Endothelial cell of umbilical vein (primary cell): ENCODE data around the gene COG4. TPM values are rescaled to one million over a fixed set of nuclear protein-coding genes. Genes with fewer than 3 reads are reported as not detected.

Experiments used
- BruUV-seq: library from RNA; stranded (reverse); fragments of 400-500 nt; replicated peaks from 2 replicates; lab custom pipeline; 2021; lab: Mats Ljungman, UMichigan
- CTCF ChIA-PET: fragments of 300-600, 350-600 bp; sonication (Branson Sonifier 250); formaldehyde crosslinking; loops from one replicate; lab custom pipeline; 2021; ENCODE audit warnings: antibody characterized with exemption, inconsistent platforms; lab: Charles Lee
- POLR2A ChIA-PET: fragments of 300-600, 350-600 bp; sonication (Branson Sonifier 250); formaldehyde crosslinking; loops from one replicate; lab custom pipeline; 2021; ENCODE audit warnings: antibody characterized with exemption, inconsistent platforms; lab: Charles Lee
- DNase-seq: peaks from one replicate; pipeline ENCODE4 v3.0.0-alpha.2; 2011; ENCODE audit warnings: low read depth, low spot score
- FAIRE-seq: peaks from 2 replicates; lab custom pipeline; 2011; peaks lifted over from hg19 to GRCh38; lab: Jason Lieb, UNC
- H2AFZ ChIP-seq: 2 replicates; pipeline ENCODE4 v1.6.0; 2012; ENCODE audit warnings: low read depth, low read length, control low read depth, inconsistent platforms
- H3K27ac ChIP-seq: 2 replicates; pipeline ENCODE4 v1.5.1; 2011; ENCODE audit warnings: low read depth, mild to moderate bottlenecking, control low read depth, low read length, moderate library complexity; ENCODE audit not compliant: insufficient read depth
- H3K27me3 ChIP-seq, 2 experiments: 2 replicates each; pipeline versions ENCODE4 v1.6.0 to v1.6.1; 2011; ENCODE audit warnings: low read length in 2 of 2, mixed read lengths in 1 of 2; ENCODE audit not compliant: control insufficient read depth in 2 of 2, insufficient read depth in 2 of 2
- H3K36me3 ChIP-seq, 2 experiments: 2 replicates in 1 of 2; 3 replicates in 1 of 2; pipeline ENCODE4 v1.5.1; 2011; ENCODE audit warnings: low read length in 2 of 2, mild to moderate bottlenecking in 1 of 2, moderate library complexity in 1 of 2; ENCODE audit not compliant: control insufficient read depth in 2 of 2, insufficient read depth in 2 of 2; ENCODE audit errors: extremely low read depth in 1 of 2
- H3K4me1 ChIP-seq: 3 replicates; pipeline ENCODE4 v1.5.1; 2011; ENCODE audit warnings: mild to moderate bottlenecking, low read length; ENCODE audit not compliant: control insufficient read depth, insufficient read depth; ENCODE audit errors: extremely low read depth
- H3K4me2 ChIP-seq: 2 replicates; pipeline ENCODE4 v1.6.1; 2011; ENCODE audit warnings: low read length, control low read depth, mixed read lengths; ENCODE audit not compliant: insufficient read depth
- H3K4me3 ChIP-seq, 3 experiments: fragments of 200-600 bp in 1 of 3; sonication (generic), shearing (Covaris generic) in 1 of 3; replicated peaks in 1 of 3; 2 replicates each; pipeline ENCODE4 v1.5.1; 2011 to 2016; ENCODE audit warnings: control low read depth in 3 of 3, low read length in 3 of 3, mild to moderate bottlenecking in 2 of 3, inconsistent platforms in 1 of 3, low read depth in 1 of 3, moderate library complexity in 1 of 3; ENCODE audit not compliant: insufficient read depth in 1 of 3
- H3K79me2 ChIP-seq: 2 replicates; pipeline ENCODE4 v1.6.0; 2012; ENCODE audit warnings: low read length, inconsistent platforms; ENCODE audit not compliant: control insufficient read depth, insufficient read depth
- H3K9ac ChIP-seq: replicated peaks from 2 replicates; pipeline ENCODE3; 2011; ENCODE audit warnings: low read length, control low read depth; ENCODE audit not compliant: insufficient read depth; ENCODE audit errors: extremely low read depth
- H3K9me1 ChIP-seq: replicated peaks from 3 replicates; pipeline ENCODE4 v1.6.0; 2011; ENCODE audit warnings: mild to moderate bottlenecking, low read length; ENCODE audit not compliant: control insufficient read depth, insufficient read depth; ENCODE audit errors: extremely low read depth
- H3K9me3 ChIP-seq: replicated peaks from 2 replicates; pipeline ENCODE4 v1.5.1; 2012; ENCODE audit warnings: low read length, inconsistent platforms; ENCODE audit not compliant: control insufficient read depth, insufficient read depth
- H4K20me1 ChIP-seq: replicated peaks from 2 replicates; pipeline ENCODE3; 2011; ENCODE audit warnings: mild to moderate bottlenecking, low read length; ENCODE audit not compliant: control insufficient read depth, insufficient read depth; ENCODE audit errors: extremely low read depth
- CTCF ChIP-seq, 2 donors: IDR thresholded peaks; 1 replicate in 1 of 2; 2 replicates in 1 of 2; pipeline ENCODE4 v1.5.1; 2011; ENCODE audit warnings: low read length in 2 of 2, mild to moderate bottlenecking in 2 of 2, moderate library complexity in 2 of 2, control low read depth in 1 of 2, inconsistent platforms in 1 of 2, low read depth in 1 of 2; ENCODE audit not compliant: insufficient read depth in 1 of 2; ENCODE audit errors: extremely low read depth in 1 of 2
- EZH2 ChIP-seq: IDR thresholded peaks from 2 replicates; pipeline ENCODE4 v1.6.1; 2012; ENCODE audit warnings: borderline replicate concordance, low read depth, mild to moderate bottlenecking, moderate library complexity, low read length, inconsistent platforms; ENCODE audit not compliant: severe bottlenecking
- FOS ChIP-seq: IDR thresholded peaks from 2 replicates; pipeline ENCODE4 v1.6.1; 2011; ENCODE audit warnings: mild to moderate bottlenecking, low read length, moderate library complexity, borderline replicate concordance; ENCODE audit not compliant: insufficient read depth
- GATA2 ChIP-seq: IDR thresholded peaks from 2 replicates; pipeline ENCODE4 v1.7.0; 2011; ENCODE audit warnings: low read depth, mild to moderate bottlenecking, moderate library complexity, mixed read lengths, low read length; ENCODE audit not compliant: insufficient read length, insufficient read depth
- JUN ChIP-seq: IDR thresholded peaks from 2 replicates; pipeline ENCODE4 v1.6.1; 2011; ENCODE audit warnings: borderline replicate concordance, low read depth; ENCODE audit not compliant: insufficient read length, insufficient read depth
- MAX ChIP-seq: IDR thresholded peaks from 2 replicates; pipeline ENCODE4 v1.6.1; 2011; ENCODE audit not compliant: insufficient read depth, insufficient read length
- MYC ChIP-seq: IDR thresholded peaks from one replicate; pipeline ENCODE4 v1.6.1; 2011; ENCODE audit warnings: mild to moderate bottlenecking, low read depth, low read length
- POLR2A ChIP-seq: IDR thresholded peaks from 2 replicates; pipeline ENCODE4 v1.6.1; 2012; ENCODE audit warnings: low read depth, mild to moderate bottlenecking, control low read depth, low read length
- POLR2AphosphoS5 ChIP-seq: IDR thresholded peaks from 2 replicates; pipeline ENCODE4 v1.6.1; 2012; ENCODE audit warnings: low read depth, mild to moderate bottlenecking, control low read depth, low read length, moderate library complexity; ENCODE audit not compliant: insufficient read depth
- dilution Hi-C: fragments of 300-500 bp; cut with MboI; formaldehyde crosslinking; loops from one replicate; pipeline ENCODE4 v1.15.0; 2019; ENCODE audit warnings: low sequenced_read_pairs; ENCODE audit not compliant: extremely low pct_ligation_motif_present
- intact Hi-C: fragments of 100-400 bp; cut with micrococcal nuclease; formaldehyde crosslinking; loops from one replicate; pipeline ENCODE4 v1.10.0; 2022
- polyA plus RNA-seq, 4 experiments: library from polyadenylated mRNA; depleted of rRNA in 3 of 4; stranded (reverse) in 3 of 4; unstranded in 1 of 4; fragments of >200 nt; gene quantifications; 2 replicates each; pipeline versions ENCODE4 v1.2.1 to v1.2.3, GENCODE V29; 2011 to 2012; ENCODE audit warnings: missing spikeins in 1 of 4
- total RNA-seq: library from RNA; stranded (reverse); gene quantifications from 2 replicates; pipeline ENCODE4 v1.2.3, GENCODE V29; 2021

The COG4 gene
- total and polyA plus RNA-seq, 2 donors (not counting 3 experiments of a cell fraction or from before 2014, with no cell fraction given) = 53.7 to 61.2 TPM

GRCh38 chr16:70510216-70510615 is 13.1 kb downstream of the COG4 start:
- H3K4me3 ChIP-seq = no peak overlapping the region
- no peak for FAIRE-seq
- dilution Hi-C loops = no loop called here
- POLR2A ChIA-PET = no interaction called here
- no peaks in the 10 kb centered on the region for H3K27me3 ChIP-seq
- no peak overlapping the region for H3K4me2 ChIP-seq
- TF ChIP-seq POLR2A = no peak
- no peak for TF ChIP-seq POLR2AphosphoS5
- TF ChIP-seq FOS = no peak
- no peak for TF ChIP-seq JUN
- no peak for TF ChIP-seq CTCF (IDR thresholded peaks at IDR 0.05; ENCODE audit: extremely low read depth in 1 of 2, insufficient read depth in 1 of 2, low read depth in 1 of 2, low read length in 2 of 2)
- no peak for TF ChIP-seq MYC
- no peak for TF ChIP-seq GATA2
- no peak for TF ChIP-seq MAX
- no peak for TF ChIP-seq EZH2
- no peaks in the 10 kb centered on the region for H3K9me3 ChIP-seq
- H4K20me1 ChIP-seq = no peaks in the 10 kb centered on the region
- intact Hi-C loops = no loop called here
- H3K79me2 ChIP-seq = no peaks in the 10 kb centered on the region
- no peak overlapping the region for H3K9ac ChIP-seq
- DNase-seq = no peak
- no peaks in the 10 kb centered on the region for H3K9me1 ChIP-seq
- no TSS peak for BruUV-seq
- CTCF ChIA-PET = interaction anchor here (1.8 kb wide), 1 partner anchor 261 kb away, joined by 12 read pairs; no protein-coding TSS in a partner anchor
- H2AFZ ChIP-seq = no peak overlapping the region
- peaks cover 19 to 23% of the 10 kb centered on the region in 2 experiments for H3K36me3 ChIP-seq
- H3K27ac ChIP-seq = no peak overlapping the region
- peaks cover 10% of the 10 kb centered on the region for H3K4me1 ChIP-seq
